Mesendoderm (in vitro differentiated cells): ENCODE data around the gene TRIM40.
"Not testable (repeated sequence)": the region's sequence is repeated elsewhere in the genome, so short reads cannot be mapped to it uniquely, and the experiment has no call there.

Experiments
- DNase-seq: peaks from one replicate; pipeline ENCODE4 v3.0.0; 2013
- H2AK5ac ChIP-seq: 2 replicates; pipeline ENCODE4 v1.6.1; 2013; ENCODE audit warnings: low read length, inconsistent platforms
- H2BK120ac ChIP-seq: 2 replicates; pipeline ENCODE4 v1.6.1; 2013; ENCODE audit warnings: low read depth, mild to moderate bottlenecking, low read length, moderate library complexity, mixed read lengths
- H2BK15ac ChIP-seq: replicated peaks from 2 replicates; pipeline ENCODE4 v1.6.1; 2013; ENCODE audit warnings: low read depth, mild to moderate bottlenecking, moderate library complexity
- H2BK5ac ChIP-seq: 2 replicates; pipeline ENCODE4 v1.6.1; 2013; ENCODE audit warnings: low read length, inconsistent platforms
- H3K18ac ChIP-seq: 2 replicates; pipeline ENCODE4 v1.6.1; 2013; ENCODE audit warnings: mild to moderate bottlenecking, low read length, mixed read lengths
- H3K23ac ChIP-seq: one replicate; pipeline ENCODE4 v1.6.1; 2013; ENCODE audit warnings: low read length
- H3K27ac ChIP-seq: 2 replicates; pipeline ENCODE4 v1.5.1; 2013; ENCODE audit warnings: low read depth, mild to moderate bottlenecking, inconsistent platforms, low read length, moderate library complexity
- H3K27me3 ChIP-seq: 2 replicates; pipeline ENCODE4 v1.6.1; 2013; ENCODE audit warnings: low read length, control low read depth, mild to moderate bottlenecking, inconsistent platforms; ENCODE audit not compliant: insufficient read depth, poor library complexity
- H3K36me3 ChIP-seq: 2 replicates; pipeline ENCODE4 v1.6.1; 2013; ENCODE audit warnings: low read length, inconsistent platforms; ENCODE audit not compliant: control insufficient read depth, insufficient read depth
- H3K4ac ChIP-seq: one replicate; pipeline ENCODE4 v1.6.1; 2013; ENCODE audit warnings: low read depth, mild to moderate bottlenecking, low read length, moderate library complexity
- H3K4me1 ChIP-seq: 2 replicates; pipeline ENCODE4 v1.6.1; 2013; ENCODE audit warnings: low read depth, low read length, inconsistent platforms; ENCODE audit not compliant: control insufficient read depth
- H3K4me2 ChIP-seq: 2 replicates; pipeline ENCODE4 v1.6.1; 2013; ENCODE audit warnings: low read length
- H3K4me3 ChIP-seq: 2 replicates; pipeline ENCODE4 v1.5.1; 2013; ENCODE audit warnings: mild to moderate bottlenecking, low read length
- H3K56ac ChIP-seq: one replicate; pipeline ENCODE4 v1.6.1; 2013; ENCODE audit warnings: low read length
- H3K79me1 ChIP-seq: 2 replicates; pipeline ENCODE4 v1.6.1; 2013; ENCODE audit warnings: low read length, inconsistent platforms
- H3K79me2 ChIP-seq: 2 replicates; pipeline ENCODE4 v1.6.1; 2013; ENCODE audit warnings: mild to moderate bottlenecking, low read length; ENCODE audit not compliant: control insufficient read depth, insufficient read depth
- H3K9ac ChIP-seq: 2 replicates; pipeline ENCODE4 v1.6.1; 2013; ENCODE audit warnings: low read length, inconsistent platforms
- H4K5ac ChIP-seq: one replicate; pipeline ENCODE4 v1.6.1; 2013; ENCODE audit warnings: low read length
- H4K8ac ChIP-seq: one replicate; pipeline ENCODE4 v1.6.1; 2013; ENCODE audit warnings: low read depth, mild to moderate bottlenecking, control low read depth, low read length, moderate library complexity
- WGBS: extraction: QIAGEN DNeasy Blood & Tissue Kit; methylation state at CpG from one replicate; pipeline ENCODE4 v1.1.7; 2013; ENCODE audit warnings: low lambda C conversion rate, missing lambda C conversion rate; ENCODE audit not compliant: insufficient coverage; ENCODE audit errors: extremely low coverage; 5-methylcytosine and 5-hydroxymethylcytosine counted together

Gene TRIM40

DNA sequence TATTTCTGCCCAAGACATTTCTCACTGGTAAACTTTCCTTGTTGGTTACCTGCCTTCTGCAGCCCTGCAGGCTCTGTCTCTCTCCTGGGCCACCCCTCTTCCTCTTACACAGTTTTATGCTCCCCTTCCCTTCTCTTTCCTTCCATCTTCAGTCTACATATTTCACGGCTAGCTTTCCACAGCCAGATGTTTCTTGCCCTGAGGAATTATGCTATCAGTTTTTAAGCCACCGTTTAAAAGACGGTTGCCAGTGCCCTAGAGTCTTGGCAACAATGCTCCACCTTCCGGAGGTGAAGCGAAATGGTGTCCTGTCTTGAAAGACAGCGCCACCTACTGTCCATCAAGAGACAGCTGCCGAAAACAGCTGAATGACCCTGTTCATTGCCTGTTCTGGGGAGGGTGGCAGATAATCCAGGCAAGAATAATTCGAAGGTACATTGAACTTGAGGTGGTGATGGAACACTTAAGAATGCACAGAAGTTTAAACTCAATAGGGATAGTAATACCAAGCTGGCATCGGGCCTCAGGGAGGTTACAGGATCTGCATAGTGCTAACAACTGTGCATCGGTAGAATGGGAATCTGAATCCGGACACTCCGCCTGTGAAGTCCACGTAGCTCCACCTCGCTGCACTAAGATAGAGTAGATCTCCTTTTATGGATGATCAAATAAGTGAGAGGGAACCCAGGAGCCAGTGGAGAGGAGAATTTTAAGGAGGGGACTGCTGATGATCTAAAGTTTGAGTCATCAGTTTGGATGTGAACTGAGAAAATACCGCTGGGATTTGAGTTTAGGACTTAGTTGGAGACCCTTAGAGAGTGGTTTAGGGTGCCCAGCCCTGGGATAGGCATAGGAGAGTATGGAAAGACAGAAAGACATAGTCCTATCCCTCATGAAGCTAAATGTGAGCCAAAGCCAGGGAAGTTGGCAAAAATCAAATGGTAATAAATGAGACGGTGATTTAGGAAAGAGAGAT is 4.8 kb upstream of the TRIM40 start:
- no peak overlapping the region for H3K56ac ChIP-seq
- no peak overlapping the region for H3K18ac ChIP-seq
- peaks cover 28% of the 10 kb centered on the region for H3K27me3 ChIP-seq
- no peak overlapping the region for H4K5ac ChIP-seq
- H3K4me1 ChIP-seq, result no peaks in the 10 kb centered on the region
- no CpG with 5 or more reads among the region's 16 CpGs for WGBS
- DNase-seq, result peak; percentile 89
- H3K4ac ChIP-seq, result no peak overlapping the region
- H3K27ac ChIP-seq, result no peak overlapping the region
- H3K9ac ChIP-seq, result no peak overlapping the region
- no peak overlapping the region for H2BK15ac ChIP-seq
- H3K79me1 ChIP-seq, result no peaks in the 10 kb centered on the region
- no peak overlapping the region for H4K8ac ChIP-seq
- no peak overlapping the region for H3K4me3 ChIP-seq
- no peak overlapping the region for H3K4me2 ChIP-seq
- H2BK120ac ChIP-seq, result no peak overlapping the region
- no peak overlapping the region for H2AK5ac ChIP-seq
- no peak overlapping the region for H2BK5ac ChIP-seq
- no peaks in the 10 kb centered on the region for H3K36me3 ChIP-seq
- no peaks in the 10 kb centered on the region for H3K79me2 ChIP-seq
- no peak overlapping the region for H3K23ac ChIP-seq

DNA sequence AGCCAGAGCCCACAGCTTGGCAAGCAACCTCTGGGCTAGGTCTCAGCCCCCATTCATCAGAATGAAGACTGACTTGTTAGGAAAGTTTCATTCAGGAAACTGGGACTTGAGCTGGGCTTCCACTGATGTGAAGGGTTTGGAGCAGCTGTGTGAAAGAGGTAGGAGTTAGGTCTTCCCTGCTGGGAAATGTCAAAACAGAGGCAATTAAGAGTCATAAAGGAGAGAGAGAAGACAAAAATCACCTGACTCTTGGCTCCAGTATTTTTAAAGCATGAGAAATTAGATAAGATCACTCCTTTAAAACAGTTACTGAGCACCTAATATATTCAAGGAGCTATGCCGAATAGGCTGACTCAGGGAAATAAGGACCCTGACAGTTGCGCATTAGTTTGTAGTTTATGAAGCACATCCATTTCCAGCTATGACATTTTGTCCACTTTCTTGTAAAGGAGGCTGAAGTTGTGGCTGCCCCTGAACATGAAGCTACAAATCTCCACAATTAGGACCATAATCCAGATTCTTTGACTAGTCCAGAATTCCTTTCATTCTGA is 3.9 kb upstream of the TRIM40 start:
- no peak overlapping the region for H3K27ac ChIP-seq
- no CpG with 5 or more reads among the region's 2 CpGs for WGBS
- H2BK5ac ChIP-seq, result no peak overlapping the region
- no peak overlapping the region for H4K8ac ChIP-seq
- H3K4me2 ChIP-seq, result no peak overlapping the region
- no peak overlapping the region for H3K9ac ChIP-seq
- H3K4ac ChIP-seq, result no peak overlapping the region
- no peak overlapping the region for H3K23ac ChIP-seq
- no peaks in the 10 kb centered on the region for H3K4me1 ChIP-seq
- no peak overlapping the region for H4K5ac ChIP-seq
- H3K18ac ChIP-seq, result no peak overlapping the region
- no peak overlapping the region for H3K56ac ChIP-seq
- H3K79me2 ChIP-seq, result no peaks in the 10 kb centered on the region
- H2BK15ac ChIP-seq, result no peak overlapping the region
- no peak for DNase-seq
- no peaks in the 10 kb centered on the region for H3K36me3 ChIP-seq
- no peaks in the 10 kb centered on the region for H3K79me1 ChIP-seq
- H2BK120ac ChIP-seq, result no peak overlapping the region
- no peak overlapping the region for H2AK5ac ChIP-seq
- H3K27me3 ChIP-seq, result peaks cover 20% of the 10 kb centered on the region
- no peak overlapping the region for H3K4me3 ChIP-seq

DNA sequence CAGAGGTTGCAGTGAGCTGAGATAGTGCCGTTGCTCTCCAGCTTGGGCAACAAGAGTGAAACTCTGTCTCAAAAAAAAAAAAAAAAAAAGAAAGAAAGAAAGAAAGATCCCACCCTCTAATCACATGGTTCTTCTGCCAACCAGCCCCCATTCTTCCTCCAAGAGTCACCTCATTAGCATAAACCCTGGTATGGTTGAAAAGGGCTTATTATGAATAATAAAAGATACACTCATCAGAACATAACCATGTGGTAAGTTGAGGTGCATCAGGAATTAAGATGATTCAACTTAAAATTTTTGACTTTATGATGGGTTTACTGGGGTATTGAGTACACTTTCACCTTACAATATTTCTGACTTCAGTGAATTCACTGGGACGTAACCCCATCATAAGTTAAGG is 793 bp upstream of the TRIM40 start:
- Histone ChIP-seq H3K27ac (no peak overlapping the region), H3K27me3 (peaks cover 4% of the 10 kb centered on the region), H3K4me2 (no peak overlapping the region), H3K23ac (no peak overlapping the region), H2BK15ac (no peak overlapping the region), H3K9ac (no peak overlapping the region), H4K5ac (no peak overlapping the region), H3K18ac (no peak overlapping the region), H3K79me2 (no peaks in the 10 kb centered on the region), H4K8ac (no peak overlapping the region), H2AK5ac (no peak overlapping the region), H2BK5ac (no peak overlapping the region), H3K4ac (no peak overlapping the region), H3K4me1 (no peaks in the 10 kb centered on the region), H2BK120ac (no peak overlapping the region), H3K56ac (no peak overlapping the region), H3K36me3 (no peaks in the 10 kb centered on the region), H3K4me3 (no peak overlapping the region), H3K79me1 (no peaks in the 10 kb centered on the region)
- no CpG with 5 or more reads among the region's 2 CpGs for WGBS
- no peak for DNase-seq

DNA sequence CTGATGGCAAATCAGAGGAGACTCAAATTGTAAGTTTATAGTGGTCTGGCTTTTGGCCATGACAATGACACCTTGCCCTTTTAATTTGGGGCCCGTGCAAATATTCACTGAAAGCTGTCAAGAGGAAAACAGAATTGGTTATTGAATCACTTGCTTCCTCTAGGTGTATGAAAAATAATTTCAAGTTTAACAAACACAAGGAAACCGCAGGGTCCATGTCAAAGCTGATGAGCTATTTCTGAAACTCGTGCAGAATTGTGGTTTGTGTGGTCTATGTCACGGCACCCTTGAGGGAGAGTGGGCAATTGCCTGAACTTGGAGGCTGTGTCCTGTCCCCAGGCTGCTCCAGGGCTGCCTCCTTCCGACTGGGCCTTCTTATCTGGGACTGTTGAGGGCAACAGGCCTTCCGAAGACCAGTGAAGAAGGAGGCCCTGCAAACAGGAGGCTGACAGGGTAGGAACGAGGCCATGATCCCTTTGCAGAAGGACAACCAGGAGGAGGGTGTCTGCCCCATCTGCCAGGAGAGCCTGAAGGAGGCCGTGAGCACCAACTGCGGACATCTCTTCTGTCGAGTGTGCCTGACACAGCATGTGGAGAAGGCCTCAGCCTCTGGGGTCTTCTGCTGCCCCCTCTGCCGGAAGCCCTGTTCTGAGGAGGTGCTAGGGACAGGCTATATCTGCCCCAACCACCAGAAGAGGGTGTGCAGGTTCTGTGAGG is 788 bp downstream of the TRIM40 start:
- H2BK120ac ChIP-seq, result no peak overlapping the region
- no peak overlapping the region for H3K4me3 ChIP-seq
- no peaks in the 10 kb centered on the region for H3K79me2 ChIP-seq
- no peak overlapping the region for H3K23ac ChIP-seq
- DNase-seq, result no peak
- H4K5ac ChIP-seq, result no peak overlapping the region
- no peaks in the 10 kb centered on the region for H3K79me1 ChIP-seq
- H3K27me3 ChIP-seq, result no peaks in the 10 kb centered on the region
- H2BK15ac ChIP-seq, result no peak overlapping the region
- no peak overlapping the region for H3K18ac ChIP-seq
- H3K36me3 ChIP-seq, result no peaks in the 10 kb centered on the region
- no peak overlapping the region for H3K4me2 ChIP-seq
- H3K56ac ChIP-seq, result no peak overlapping the region
- no peak overlapping the region for H3K27ac ChIP-seq
- WGBS, result no CpG with 5 or more reads among the region's 11 CpGs
- H2AK5ac ChIP-seq, result no peak overlapping the region
- no peak overlapping the region for H2BK5ac ChIP-seq
- no peaks in the 10 kb centered on the region for H3K4me1 ChIP-seq
- H3K4ac ChIP-seq, result no peak overlapping the region
- H4K8ac ChIP-seq, result no peak overlapping the region
- H3K9ac ChIP-seq, result no peak overlapping the region

DNA sequence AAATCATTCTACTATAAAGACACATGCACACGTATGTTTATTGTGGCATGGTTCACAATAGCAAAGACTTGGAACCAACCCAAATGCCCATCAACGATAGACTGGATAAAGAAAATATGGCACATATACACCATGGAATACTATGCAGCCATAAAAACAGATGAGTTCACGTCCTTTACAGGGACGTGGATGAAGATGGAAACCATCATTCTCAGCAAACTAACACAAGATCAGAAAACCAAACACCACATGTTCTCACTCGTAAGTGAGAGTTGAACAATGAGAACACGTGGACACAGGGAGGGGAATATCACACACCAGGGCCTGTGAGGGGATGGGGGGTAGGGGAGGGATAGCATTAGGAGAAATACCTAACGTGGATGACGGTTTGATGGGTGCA is 4.3 kb downstream of the TRIM40 start:
- not testable (repeated sequence) for H4K5ac ChIP-seq
- WGBS, result no CpG with 5 or more reads among the region's 8 CpGs

More for the DNA sequence above, 4.3 kb downstream of the TRIM40 start:
- H3K4me3 ChIP-seq, H3K4me2 ChIP-seq, H2BK120ac ChIP-seq, H3K18ac ChIP-seq, H3K36me3 ChIP-seq, H2BK5ac ChIP-seq, H3K4me1 ChIP-seq, H4K8ac ChIP-seq, H3K79me2 ChIP-seq, H3K79me1 ChIP-seq, H3K56ac ChIP-seq, H2AK5ac ChIP-seq, DNase-seq, H3K9ac ChIP-seq, H3K4ac ChIP-seq, H2BK15ac ChIP-seq, H3K23ac ChIP-seq, H3K27me3 ChIP-seq, H3K27ac ChIP-seq: not testable (repeated sequence)
